Left lobe of liver (tissue), 2 donors: ENCODE data around the gene CTBP2. TPM values are rescaled to one million over a fixed set of nuclear protein-coding genes. Genes with fewer than 3 reads are reported as not detected.
"Not testable (repeated sequence)": the region's sequence is repeated elsewhere in the genome, so short reads cannot be mapped to it uniquely, and the experiment has no call there.

Source experiments
- ATAC-seq: fragments of 200-7000 bp; cut with Tn5 transposase; one replicate; pipeline ENCODE4 v1.9.1; 2020; ENCODE audit warnings: mild to moderate bottlenecking, moderate library complexity
- DNase-seq: peaks from one replicate; pipeline ENCODE4 v3.0.0-alpha.2; 2020; ENCODE audit warnings: low spot score
- total RNA-seq: library from RNA; stranded (reverse); gene quantifications from one replicate; pipeline ENCODE4 v1.2.1, GENCODE V29; 2021
- donor health status: DM: no; HTN: no; CAD: no; lungs with moderate emphysema.
- donor health status: DM: no; HTN: yes; CAD: no.

CTBP2 gene
- total RNA-seq, 1 donor from 2014 or later, result 5.8 TPM

GRCh38 chr10:125093199-125093973, 67.0 kb downstream of the CTBP2 start:
- ATAC-seq (no peak), DNase-seq (no peak)

DNA sequence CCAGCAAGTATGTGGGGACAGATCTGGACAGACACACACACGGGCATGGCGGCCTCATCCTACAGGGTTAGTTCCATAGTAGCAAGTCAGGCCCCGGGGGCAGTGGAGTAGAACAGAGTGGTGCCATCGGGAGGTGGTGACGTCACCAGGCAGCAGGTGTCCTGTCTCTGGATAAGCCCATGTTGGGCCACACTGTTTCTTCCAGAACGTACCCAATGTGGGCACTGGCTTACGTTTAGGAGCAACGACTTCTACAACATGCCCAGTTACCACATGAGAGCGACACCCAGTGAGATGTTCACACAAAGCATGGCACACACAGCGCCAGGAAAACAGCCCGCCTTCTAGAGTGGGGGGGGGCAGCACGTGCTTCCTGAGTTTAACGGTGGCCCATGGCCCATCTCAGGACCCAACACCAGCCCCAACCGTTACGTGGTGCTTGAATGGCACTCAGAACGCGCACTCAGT, 67.8 kb downstream of the CTBP2 start:
- no peak for DNase-seq
- no peak for ATAC-seq

DNA sequence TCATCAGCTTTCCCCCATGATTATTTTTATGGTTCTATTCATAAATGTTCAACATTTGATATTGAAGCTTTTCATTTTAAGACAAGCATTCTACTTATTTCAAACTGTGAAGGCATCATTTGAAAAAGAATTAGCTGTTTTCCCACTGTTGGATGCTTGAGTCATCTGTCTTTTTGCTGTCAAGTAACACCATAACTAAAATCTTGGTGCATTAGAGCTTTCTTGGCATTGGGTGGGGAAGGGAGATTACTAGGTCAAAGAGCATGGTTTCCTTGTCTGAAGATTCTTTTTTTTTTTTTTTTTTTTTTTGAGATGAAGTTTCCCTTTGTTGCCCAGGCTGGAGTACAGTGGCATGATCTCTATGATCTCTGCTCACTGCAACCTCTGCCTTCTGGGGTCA, 68.5 kb downstream of the CTBP2 start:
- ATAC-seq (no peak), DNase-seq (no peak)

- no peak for ATAC-seq
- no peak for DNase-seq
Observed at GRCh38 chr10:125089469-125089868, 70.9 kb downstream of the CTBP2 start.

DNA sequence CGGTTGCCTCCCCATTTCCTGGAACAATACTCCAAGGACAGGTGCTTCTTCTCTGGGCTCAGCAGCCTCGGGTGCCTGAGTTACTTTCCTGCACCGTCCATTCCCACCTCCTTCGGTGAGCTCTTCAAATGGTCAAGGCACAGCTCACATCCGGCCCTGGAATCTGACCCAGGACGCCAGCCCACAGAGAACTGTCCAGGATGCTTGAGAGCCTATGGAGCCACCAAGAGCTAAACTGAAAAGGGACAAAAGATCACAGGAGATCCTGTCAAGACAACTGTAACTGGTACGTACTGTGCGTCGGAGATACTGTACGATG, 72.5 kb downstream of the CTBP2 start:
- ATAC-seq, result no peak

DNA sequence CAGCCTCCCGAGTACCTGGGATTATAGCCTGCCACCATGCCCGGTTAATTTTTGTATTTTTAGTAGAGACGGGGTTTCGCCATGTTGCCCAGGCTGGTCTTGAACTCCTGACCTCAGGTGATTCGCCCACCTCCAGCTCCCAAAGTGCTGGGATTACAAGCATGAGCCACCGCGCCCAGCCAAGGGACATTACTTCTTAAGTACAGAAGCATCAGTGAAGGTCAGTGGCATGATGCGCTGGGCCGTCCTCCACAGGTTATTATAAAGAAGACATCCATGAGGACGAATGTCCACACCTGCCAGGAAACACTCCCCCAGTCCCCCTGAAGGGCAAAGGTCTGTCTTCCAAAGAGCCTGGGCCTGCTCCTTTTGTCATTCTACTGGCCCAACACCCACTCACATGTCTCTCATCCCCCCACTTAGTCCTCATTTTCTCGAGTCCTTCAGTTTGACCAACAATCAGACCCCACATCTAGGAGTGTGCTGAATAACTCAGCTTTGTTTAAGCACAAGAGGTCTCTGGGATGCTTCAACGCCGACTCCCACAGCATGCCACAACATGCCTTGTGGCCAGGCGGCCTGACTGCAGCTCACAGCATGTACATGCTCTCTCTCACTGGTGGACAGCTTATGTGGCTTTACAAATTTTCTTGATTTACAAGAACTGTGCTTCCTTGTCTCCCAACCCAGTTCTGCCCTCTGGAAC, 73.0 kb downstream of the CTBP2 start:
- DNase-seq (no peak), ATAC-seq (no peak)

More for the DNA sequence above, 72.5 kb downstream of the CTBP2 start:
- no peak for DNase-seq

GRCh38 chr10:125086691-125087090, 73.7 kb downstream of the CTBP2 start:
- no peak for DNase-seq
- ATAC-seq, result no peak

- ATAC-seq, result no peak
- no peak for DNase-seq
Observed at GRCh38 chr10:125085258-125086054, 74.9 kb downstream of the CTBP2 start.

DNA sequence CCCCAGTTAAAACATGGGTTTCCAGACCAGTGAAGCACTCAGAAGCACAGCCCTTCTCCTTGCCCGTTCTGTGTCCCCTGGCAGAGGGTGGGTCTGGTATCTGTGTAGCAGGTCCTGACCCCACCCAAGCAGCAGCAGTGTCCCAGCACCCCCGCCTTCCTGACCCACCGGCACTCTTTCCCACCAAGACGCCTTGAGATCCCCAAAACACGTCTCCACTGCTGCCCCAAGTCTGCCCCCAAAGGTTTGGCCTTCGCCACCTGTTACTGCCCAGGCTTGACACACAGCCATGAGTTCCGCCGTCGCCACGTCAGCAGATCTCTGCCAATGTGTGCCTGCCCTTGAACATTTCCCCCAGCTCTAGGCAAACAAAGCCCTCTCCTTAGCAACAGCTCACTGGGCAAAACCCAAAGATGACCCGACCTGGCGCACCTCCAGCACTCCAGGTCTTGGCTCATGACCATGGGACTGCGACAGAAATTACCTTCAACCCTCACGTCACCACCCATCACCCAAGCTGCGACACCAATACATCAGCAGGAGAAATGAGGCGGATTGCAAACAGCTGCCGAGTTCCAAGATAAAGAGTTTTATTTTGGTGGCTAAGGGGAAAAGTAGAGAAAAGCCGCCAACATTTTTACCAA, 75.6 kb downstream of the CTBP2 start:
- ATAC-seq (peak; percentile 85), DNase-seq (peak; percentile 94)

DNA sequence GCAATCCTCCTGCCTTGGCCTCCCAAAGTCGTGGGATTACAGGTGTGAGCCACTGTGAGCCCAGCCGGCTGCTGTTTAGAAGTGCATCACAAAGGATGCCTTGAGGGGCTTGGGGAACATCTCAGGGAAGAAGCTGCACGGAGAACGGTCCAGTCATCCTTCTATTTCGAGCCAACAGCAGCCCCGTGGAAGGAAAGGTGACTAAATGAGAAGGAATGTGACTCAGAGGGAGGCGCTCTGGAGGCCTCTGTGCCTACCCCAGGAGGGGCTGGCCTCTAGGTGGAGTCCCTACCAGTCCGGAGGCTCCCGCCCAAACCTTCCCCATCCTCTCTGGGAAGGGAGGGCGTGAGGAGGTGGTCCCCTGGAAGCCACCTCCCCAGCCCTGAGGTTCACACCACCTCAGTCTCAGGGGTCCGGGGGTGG, 76.2 kb downstream of the CTBP2 start:
- ATAC-seq, result peak; percentile 2

GRCh38 chr10:125083576-125083920, 76.8 kb downstream of the CTBP2 start:
- DNase-seq (no peak), ATAC-seq (no peak)

More for the DNA sequence above, 76.2 kb downstream of the CTBP2 start:
- DNase-seq, result no peak

- ATAC-seq (no peak), DNase-seq (no peak)
Observed at GRCh38 chr10:125082881-125083575, 77.3 kb downstream of the CTBP2 start.

DNA sequence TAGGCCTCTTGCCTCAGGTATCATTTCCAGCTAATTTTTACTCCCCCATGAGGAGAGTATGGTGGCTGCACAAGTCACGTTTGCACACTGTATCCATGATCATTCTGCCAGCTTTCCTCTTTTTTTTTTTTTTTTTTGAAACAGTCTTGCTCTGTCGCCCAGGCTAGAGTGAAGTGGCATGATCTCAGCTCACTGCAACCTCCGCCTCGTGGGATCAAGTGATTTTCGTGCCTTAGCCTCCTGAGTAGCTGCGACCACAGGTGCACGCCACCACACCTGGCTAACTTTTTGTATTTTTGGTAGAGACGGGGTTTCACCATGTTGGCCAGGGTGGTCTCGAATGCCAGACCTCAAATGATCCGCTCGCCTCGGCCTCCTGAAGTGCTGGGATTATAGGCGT, 77.9 kb downstream of the CTBP2 start:
- not testable (repeated sequence) for ATAC-seq, DNase-seq

DNA sequence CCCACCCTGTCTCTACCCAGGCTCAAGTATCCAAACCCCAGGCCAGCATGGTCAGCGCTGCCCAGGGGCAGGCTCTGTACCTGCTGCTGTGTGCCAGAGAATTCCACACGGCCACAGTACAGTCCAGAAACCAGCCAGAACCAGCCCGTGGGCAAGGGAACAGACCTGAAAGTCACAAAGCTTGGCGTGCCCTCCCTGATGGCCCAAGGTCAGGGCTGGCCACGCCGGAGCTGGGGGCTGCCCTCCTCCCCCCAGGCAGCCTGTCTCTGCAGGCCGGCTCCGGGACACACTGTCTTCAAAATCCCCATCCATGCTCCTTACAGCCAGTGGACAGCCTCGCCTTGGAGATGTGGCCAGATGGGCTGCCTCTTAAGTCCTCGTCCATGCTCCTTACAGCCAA, 78.4 kb downstream of the CTBP2 start:
- DNase-seq (peak; percentile 64), ATAC-seq (peak; percentile 75)

DNA sequence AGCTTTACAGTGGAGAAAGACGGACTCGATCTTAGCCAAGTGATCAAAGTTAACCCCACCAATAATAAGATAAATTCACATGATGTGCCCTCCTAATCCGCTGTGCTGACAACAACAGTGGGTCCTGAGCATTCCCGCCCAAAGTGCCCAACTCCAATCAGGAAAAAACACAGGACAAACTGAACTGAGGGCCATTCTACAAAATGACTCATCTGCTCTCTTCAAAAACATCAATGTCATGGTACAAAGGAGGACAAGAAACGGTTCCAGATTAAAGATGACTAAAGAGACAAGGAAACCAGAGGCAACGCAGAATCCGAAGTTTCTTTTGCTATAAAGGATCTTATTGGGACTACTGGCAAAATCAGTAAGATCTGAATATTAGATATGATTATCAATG, 79.4 kb downstream of the CTBP2 start:
- DNase-seq (no peak), ATAC-seq (no peak)

GRCh38 chr10:125080296-125080695, 80.1 kb downstream of the CTBP2 start:
- no peak for ATAC-seq
- DNase-seq, result no peak

DNA sequence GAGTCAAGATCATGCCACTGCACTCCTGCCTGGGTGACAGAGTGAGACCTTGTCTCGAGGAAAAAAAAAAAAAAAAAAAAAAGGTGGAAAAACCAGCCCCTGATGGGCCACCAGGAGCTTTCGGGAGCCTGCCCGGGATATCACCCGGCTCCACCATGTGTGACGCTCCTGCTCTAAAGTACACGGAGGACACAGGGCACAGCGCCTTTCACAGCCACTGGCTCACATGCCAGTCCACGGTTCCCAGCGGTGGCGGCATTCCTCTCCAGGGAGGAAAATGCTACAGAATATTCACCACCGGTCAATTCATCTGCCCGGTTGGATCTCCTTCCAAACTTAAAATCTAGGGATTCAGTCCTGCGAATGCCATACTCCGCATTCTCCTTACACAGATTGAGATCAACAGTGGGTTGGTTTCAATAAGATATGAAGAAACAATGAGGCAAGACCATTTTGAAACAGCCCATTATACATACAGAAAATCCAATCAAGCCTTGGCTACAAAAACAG, 81.2 kb downstream of the CTBP2 start:
- DNase-seq (no peak), ATAC-seq (no peak)

- ATAC-seq (peak; percentile 24), DNase-seq (no peak)
Observed at GRCh38 chr10:125076891-125077541, 83.3 kb downstream of the CTBP2 start.

- ATAC-seq (no peak), DNase-seq (no peak)
Observed at GRCh38 chr10:125076121-125076825, 84.1 kb downstream of the CTBP2 start.
